ENCODE measurements around the gene DNAH6.
"Not testable (repeated sequence)": the region's sequence is repeated elsewhere in the genome, so short reads cannot be mapped to it uniquely, and the experiment has no call there.

The DNAH6 gene, protein sequence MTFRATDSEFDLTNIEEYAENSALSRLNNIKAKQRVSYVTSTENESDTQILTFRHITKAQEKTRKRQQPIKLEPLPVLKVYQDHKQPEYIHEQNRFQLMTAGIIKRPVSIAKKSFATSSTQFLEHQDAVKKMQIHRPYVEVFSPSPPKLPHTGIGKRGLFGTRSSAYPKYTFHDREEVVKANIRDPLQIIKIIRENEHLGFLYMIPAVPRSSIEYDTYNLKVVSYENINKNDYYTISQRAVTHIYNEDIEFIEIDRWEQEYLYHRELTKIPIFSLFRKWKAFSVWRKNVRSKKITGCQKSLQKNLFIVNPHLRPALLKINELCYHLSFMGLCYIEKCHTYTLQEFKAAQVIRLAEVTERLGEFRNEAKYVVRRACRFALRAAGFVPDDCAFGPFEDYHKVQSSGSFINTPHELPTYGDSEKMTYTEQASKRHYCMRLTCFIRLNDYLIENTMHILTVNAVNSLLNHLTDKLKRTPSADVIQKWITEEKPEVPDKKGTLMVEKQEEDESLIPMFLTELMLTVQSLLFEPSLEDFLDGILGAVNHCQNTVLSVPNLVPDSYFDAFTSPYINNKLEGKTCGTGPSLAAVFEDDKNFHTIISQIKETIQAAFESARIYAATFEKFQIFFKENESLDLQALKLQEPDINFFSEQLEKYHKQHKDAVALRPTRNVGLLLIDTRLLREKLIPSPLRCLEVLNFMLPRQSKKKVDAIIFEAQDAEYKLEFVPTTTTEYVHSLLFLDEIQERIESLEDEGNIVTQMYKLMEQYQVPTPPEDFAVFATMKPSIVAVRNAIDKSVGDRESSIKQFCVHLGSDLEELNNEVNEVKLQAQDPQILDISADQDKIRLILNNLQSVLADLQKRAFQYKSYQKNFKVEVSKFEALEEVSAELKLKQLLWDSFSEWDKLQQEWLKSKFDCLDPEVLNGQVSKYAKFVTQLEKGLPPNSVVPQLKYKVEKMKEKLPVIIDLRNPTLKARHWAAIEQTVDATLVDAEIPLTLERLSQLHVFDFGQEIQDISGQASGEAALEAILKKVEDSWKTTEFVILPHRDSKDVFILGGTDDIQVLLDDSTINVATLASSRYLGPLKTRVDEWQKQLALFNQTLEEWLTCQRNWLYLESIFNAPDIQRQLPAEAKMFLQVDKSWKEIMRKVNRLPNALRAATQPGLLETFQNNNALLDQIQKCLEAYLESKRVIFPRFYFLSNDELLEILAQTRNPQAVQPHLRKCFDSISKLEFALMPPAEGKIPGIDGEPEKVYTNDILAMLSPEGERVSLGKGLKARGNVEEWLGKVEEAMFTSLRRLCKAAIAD (N-terminal part only)

GRCh38 chr2:84516234-84516986, at the start of gene DNAH6:
Gene DNAH6 (plus strand): TSS chr2:84516498. CDS start chr2:84517827, 1,329 bp downstream.
- peak; percentile 69 for DNase-seq

- DNase-seq: no peak
Observed at GRCh38 chr2:84467389-84467788, 48.9 kb upstream of the DNAH6 start.

DNA sequence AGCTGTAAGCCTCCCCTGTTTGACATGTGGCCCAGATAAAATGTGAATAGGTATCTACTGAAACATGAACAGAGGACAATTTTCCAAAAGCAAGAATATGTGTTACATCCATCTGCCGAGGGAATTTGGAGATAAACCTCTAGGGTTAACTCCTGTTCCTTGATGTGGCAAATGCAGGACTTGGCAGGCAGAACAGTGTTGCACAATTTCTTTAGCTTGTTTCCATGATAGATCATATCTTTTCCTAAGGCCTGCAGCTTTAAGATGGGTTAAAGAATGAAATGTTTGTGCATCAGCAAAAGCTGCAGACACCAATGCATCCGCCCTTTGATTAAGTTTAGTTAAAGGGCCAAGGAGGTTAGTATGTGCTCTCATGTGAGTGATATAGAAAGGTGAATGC, 43.9 kb upstream of the DNAH6 start:
- DNase-seq: not testable (repeated sequence)

- DNase-seq: no peak
Observed at GRCh38 chr2:84472856-84473565, 43.3 kb upstream of the DNAH6 start.

DNA sequence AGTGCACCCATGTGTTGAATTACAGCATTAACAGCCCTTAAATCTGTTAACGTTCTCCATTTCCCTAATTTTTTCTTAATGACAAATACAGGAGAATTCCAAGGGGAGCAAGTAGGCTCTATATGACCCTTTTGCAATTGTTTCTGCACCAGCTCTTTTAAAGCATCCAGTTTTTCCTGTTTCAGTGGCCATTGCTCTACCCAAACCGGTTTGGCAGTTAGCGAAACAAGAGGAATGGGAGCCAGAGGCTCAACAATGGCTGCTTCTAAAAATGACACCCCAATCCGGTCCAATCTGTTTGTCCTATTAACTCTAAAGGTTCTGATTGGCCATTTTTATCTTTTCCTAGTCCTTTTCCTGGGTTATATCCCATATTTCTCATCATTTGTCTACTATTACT, 42.1 kb upstream of the DNAH6 start:
- DNase-seq: no peak

- DNase-seq: no peak
Observed at GRCh38 chr2:84477886-84478285, 38.4 kb upstream of the DNAH6 start.

DNA sequence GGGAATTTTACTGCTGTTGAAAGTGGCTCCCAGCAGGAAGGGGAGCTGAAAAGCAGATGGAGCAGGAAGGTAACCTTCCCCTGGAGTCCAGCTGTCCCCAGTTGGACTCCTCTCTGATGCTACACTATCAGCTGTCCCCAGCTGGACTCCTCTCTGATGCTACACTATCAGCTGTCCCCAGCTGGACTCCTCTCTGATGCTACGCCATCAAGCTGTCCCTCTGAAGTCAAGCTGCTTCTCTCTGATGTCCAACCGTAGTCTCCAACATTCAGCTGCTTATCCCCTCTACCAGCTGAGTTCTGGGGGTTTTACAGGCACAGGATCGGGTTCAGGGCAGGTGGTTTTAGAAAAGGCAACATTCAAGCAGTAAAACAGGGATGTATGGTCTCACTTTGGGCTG, 37.4 kb upstream of the DNAH6 start:
- DNase-seq: no peak

GRCh38 chr2:84481702-84482101, 34.6 kb upstream of the DNAH6 start:
- no peak for DNase-seq

- no peak for DNase-seq
Observed at GRCh38 chr2:84482603-84483002, 33.7 kb upstream of the DNAH6 start.

- no peak for DNase-seq
Observed at GRCh38 chr2:84483320-84483719, 33.0 kb upstream of the DNAH6 start.

DNA sequence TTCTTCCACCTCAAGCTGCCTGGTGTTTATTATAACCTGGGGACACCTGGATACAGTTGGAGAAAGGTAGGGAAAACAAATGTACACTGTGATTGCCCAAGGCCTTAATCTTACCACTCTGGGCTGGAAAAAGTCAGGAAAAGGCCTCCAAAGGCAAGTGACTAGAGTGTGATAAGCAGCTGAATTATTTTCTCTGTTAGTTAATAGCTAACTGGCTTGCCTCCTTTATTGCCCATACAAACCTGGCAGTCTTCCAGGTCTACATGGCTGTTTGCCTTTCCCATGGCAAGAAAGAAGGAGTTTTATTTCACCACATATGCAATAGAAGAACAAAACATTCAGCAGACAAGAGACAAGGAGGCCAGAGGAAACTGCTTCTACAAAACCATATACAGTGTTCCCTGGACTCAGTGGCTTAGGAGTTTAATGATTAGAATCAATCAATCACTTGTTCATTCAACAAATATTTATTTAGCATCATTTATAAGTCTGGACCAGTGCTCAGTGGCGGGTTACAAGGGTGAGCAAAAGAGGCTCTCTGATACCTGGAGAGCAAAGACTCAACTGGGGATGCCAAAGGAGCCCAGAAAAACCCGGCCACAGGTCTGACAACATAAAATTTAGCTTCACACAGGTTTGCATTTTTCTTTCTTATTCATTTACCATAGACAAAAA, 29.7 kb upstream of the DNAH6 start:
- DNase-seq: no peak

DNA sequence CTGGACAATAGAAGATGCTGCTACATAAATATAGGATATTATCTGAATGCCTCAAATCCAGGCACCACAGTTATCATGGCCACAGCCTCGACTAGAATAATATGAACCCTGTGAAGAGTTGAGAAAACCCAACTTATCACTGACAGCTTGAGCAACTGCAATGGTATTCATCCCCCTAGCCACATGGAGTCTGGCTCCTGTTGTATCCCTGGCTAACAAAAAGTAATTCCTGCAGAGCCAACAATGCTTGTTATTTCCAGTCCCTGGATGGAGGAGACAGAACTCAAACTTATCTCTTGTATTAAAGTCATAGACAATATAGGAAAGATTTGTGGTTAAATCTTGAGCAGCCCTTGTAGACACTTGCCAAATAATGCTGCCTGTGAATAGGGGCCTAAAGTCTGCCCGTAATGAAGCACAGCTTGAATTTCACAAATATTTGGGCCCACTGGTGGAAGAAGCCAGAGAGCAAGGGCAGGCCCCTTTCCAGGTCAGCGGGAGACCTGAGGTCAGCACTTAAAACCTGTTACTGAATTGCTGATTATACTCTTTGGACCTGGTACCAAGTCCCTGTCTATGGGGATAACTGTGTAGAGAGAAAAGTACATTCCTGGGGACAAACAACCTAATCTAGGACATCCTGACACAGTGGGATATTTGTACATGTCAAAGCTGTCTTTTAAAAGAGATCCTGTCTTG, 28.9 kb upstream of the DNAH6 start:
- no peak for DNase-seq

DNA sequence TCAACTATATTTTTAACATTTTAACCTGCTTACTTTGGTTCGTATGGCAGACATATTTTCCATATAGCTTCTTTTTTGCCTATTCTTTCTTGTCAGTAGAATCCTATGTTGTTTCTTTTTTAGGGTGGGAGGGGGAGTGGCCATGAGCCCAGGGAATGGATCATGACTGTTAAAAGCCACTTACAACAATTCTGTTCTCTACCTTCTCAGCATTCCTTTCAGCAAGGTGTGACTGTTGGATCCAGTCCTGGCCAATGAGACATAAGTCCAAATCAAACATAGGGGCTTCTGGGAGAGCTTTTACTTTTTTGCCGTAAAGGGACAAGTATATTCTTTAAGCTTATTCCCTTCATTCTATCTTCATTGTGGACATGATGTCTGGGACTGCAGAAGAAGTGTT, 25.0 kb upstream of the DNAH6 start:
- DNase-seq: no peak

DNA sequence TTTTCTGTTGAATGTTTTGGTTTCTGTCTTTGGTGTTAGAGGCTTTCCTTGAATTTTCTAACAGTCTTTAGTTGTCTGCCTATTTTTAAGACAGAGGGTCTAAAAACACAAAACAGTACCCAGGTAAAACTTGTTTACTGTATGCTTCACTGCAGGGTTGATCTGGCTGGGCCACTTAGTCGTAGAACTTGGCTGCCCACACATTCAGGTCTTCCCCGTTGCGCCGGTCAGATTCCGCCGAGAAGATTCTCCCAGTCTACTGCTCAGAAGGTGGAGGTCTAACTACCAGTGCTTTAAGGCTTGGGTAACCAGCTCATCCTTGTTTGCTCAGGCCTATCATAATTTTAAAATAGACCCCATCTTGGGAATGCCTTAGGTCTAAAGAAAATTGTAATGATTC, 24.6 kb upstream of the DNAH6 start:
- DNase-seq: no peak

DNA sequence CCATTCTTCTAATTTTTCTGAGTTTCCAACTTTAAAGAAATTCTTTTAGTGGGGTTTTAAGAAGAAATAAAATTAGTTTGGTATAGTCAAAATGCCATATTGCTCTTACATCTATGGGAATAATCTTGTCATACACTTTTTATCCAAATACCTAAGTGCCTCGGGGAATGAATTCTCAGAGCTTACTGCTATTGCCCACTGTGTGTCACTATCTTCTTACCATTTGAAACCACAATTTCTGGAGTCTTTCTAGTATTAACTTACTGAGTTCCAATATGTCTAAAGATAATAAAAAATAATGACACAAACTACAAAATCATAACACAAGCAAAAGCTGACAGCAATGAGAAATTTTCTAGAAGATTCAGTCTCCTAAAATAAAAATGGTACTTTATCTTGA, 23.7 kb upstream of the DNAH6 start:
- DNase-seq: no peak

GRCh38 chr2:84493514-84493913, 22.8 kb upstream of the DNAH6 start:
- DNase-seq: no peak

- DNase-seq: no peak
Observed at GRCh38 chr2:84494070-84494469, 22.2 kb upstream of the DNAH6 start.

DNA sequence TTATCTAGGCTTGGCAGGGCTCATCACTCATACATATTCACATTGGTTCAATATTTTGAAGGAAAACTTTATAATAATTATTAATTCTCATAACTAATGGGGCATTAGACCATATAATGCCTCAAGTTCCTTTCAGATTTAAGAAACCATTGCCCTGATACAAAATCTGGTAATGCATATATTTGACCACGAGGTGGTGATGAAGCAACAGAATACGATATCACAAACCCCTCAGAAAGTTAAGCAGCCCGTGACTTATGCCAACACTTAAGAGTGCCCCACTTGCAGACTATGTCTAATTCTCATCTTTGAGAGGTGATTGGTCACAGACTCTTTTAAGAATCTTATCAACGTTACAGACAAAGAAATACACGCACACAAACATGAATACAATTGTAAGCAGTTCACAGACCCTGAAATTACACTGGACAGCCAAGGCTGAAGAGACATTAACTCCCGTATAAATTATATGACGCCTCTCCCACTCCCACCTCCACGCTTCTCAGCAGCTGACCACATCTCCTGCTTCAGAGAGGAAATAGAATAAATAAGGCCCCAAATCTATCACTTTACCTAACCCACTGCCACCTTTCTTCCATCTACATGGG, 20.7 kb upstream of the DNAH6 start:
- DNase-seq: no peak

DNA sequence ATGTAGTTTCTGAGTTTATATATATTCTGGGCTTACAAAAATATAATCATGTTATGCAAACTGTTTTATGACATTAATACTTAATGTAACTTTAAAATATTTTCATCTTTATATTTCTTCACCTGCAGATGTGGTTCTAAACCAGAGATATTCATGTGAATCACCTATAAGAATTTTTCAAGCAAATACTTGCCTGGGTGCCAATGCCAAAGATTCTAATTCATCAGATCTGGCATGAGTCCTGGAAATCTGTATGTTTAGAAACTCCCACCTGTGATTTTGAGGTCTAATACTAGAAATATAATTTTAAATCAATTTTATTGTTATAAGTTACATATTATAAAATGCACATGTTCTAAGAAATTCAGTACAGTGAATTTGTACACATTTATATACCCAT, 19.9 kb upstream of the DNAH6 start:
- no peak for DNase-seq

GRCh38 chr2:84497285-84497684, 19.0 kb upstream of the DNAH6 start:
- DNase-seq: no peak

Data from NCI-H1436 treated with DMSO at 0.1 percent for 48 hours (cell line).